ENCODE measurements around the gene NOS1AP.

NOS1AP gene

DNA sequence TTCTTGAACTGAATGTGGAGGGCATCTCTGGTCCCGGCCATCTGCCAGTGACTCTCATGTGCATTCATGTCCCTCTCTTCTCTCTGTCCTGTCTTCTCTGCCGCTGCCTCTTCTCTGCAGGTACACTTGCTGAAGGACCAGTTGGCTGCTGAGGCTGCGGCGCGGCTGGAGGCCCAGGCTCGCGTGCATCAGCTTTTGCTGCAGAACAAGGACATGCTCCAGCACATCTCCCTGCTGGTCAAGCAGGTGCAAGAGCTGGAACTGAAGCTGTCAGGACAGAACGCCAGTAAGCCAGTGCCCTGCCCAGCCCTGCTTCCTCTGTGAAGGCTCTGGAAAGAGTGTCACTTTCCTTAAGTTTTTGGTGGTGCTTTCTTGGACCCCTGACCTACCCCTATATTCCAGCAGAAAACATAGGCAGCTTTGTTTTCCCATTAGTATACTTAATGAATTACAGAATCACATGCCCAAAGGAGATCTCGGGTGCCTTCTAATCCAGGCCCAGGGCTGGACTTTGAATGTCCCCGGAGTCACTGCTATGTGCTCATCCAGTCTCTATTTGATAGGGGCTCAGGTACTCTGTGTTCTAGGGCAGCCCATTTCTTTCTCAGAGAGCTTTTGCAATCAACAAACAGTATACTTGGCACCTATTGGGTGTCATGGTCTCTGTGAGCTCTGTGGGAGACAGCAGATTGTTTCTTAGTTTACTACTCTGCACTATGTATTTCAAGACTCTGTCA, 296.0 kb downstream of the NOS1AP start:
- ATAC-seq: no peak
- TF ChIP-seq POU6F1 (CRISPR knock-in tag; IDR thresholded peaks at IDR 0.05; ENCODE audit: borderline replicate concordance, low read depth) (no peak), RARB (CRISPR knock-in tag; IDR thresholded peaks at IDR 0.05) (no peak), ZNF70 (CRISPR knock-in tag; IDR thresholded peaks at IDR 0.05) (no peak), PATZ1 (CRISPR knock-in tag; IDR thresholded peaks at IDR 0.05; ENCODE audit: borderline replicate concordance) (no peak), TSHZ2 (CRISPR knock-in tag; IDR thresholded peaks at IDR 0.05) (no peak), ISL1 (CRISPR knock-in tag; IDR thresholded peaks at IDR 0.05) (no peak), ZC3H10 (CRISPR knock-in tag; IDR thresholded peaks at IDR 0.05) (no peak), ZNF8 (CRISPR knock-in tag; IDR thresholded peaks at IDR 0.05) (no peak), TCF4 (CRISPR knock-in tag; IDR thresholded peaks at IDR 0.05; ENCODE audit: borderline replicate concordance) (no peak), CSDC2 (CRISPR knock-in tag; IDR thresholded peaks at IDR 0.05) (no peak), ESRRG (CRISPR knock-in tag; IDR thresholded peaks at IDR 0.05) (no peak)
- TF ChIP-seq, protein P1, sequence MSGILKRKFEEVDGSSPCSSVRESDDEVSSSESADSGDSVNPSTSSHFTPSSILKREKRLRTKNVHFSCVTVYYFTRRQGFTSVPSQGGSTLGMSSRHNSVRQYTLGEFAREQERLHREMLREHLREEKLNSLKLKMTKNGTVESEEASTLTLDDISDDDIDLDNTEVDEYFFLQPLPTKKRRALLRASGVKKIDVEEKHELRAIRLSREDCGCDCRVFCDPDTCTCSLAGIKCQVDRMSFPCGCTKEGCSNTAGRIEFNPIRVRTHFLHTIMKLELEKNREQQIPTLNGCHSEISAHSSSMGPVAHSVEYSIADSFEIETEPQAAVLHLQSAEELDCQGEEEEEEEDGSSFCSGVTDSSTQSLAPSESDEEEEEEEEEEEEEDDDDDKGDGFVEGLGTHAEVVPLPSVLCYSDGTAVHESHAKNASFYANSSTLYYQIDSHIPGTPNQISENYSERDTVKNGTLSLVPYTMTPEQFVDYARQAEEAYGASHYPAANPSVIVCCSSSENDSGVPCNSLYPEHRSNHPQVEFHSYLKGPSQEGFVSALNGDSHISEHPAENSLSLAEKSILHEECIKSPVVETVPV (CRISPR knock-in tag; IDR thresholded peaks at IDR 0.05): no peak
- TF ChIP-seq, protein P2, sequence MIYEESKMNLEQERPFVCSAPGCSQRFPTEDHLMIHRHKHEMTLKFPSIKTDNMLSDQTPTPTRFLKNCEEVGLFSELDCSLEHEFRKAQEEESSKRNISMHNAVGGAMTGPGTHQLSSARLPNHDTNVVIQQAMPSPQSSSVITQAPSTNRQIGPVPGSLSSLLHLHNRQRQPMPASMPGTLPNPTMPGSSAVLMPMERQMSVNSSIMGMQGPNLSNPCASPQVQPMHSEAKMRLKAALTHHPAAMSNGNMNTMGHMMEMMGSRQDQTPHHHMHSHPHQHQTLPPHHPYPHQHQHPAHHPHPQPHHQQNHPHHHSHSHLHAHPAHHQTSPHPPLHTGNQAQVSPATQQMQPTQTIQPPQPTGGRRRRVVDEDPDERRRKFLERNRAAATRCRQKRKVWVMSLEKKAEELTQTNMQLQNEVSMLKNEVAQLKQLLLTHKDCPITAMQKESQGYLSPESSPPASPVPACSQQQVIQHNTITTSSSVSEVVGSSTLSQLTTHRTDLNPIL (CRISPR knock-in tag; IDR thresholded peaks at IDR 0.05; ENCODE audit: low read depth): no peak

- TF ChIP-seq CSDC2 (CRISPR knock-in tag; IDR thresholded peaks at IDR 0.05) (no peak), GLIS3 (CRISPR knock-in tag; IDR thresholded peaks at IDR 0.05) (no peak), PATZ1 (CRISPR knock-in tag; IDR thresholded peaks at IDR 0.05; ENCODE audit: borderline replicate concordance) (no peak), ZC3H10 (CRISPR knock-in tag; IDR thresholded peaks at IDR 0.05) (no peak), ZNF565 (CRISPR knock-in tag; conservative IDR thresholded peaks at IDR 0.05; ENCODE audit: low read depth) (no peak), ZFP3 (CRISPR knock-in tag; IDR thresholded peaks at IDR 0.05) (no peak), ZNF8 (CRISPR knock-in tag; IDR thresholded peaks at IDR 0.05) (no peak), RARB (CRISPR knock-in tag; IDR thresholded peaks at IDR 0.05) (no peak), TSHZ2 (CRISPR knock-in tag; IDR thresholded peaks at IDR 0.05) (no peak), ESRRG (CRISPR knock-in tag; IDR thresholded peaks at IDR 0.05) (no peak), SNAI2 (CRISPR knock-in tag; IDR thresholded peaks at IDR 0.05) (no peak), PPARA (CRISPR knock-in tag; IDR thresholded peaks at IDR 0.05; ENCODE audit: borderline replicate concordance) (no peak), OSR1 (CRISPR knock-in tag; IDR thresholded peaks at IDR 0.05) (no peak), ZNF70 (CRISPR knock-in tag; IDR thresholded peaks at IDR 0.05) (no peak)
- TF ChIP-seq, protein P2 (CRISPR knock-in tag; IDR thresholded peaks at IDR 0.05; ENCODE audit: low read depth): no peak
- ATAC-seq: no peak
These were observed 296.7 kb downstream of the NOS1AP start for GRCh38 chr1:162366149-162366548.

Data from SK-N-SH treated with all-trans-retinoic acid at 6 μM for 48 hours (cell line).